CD14-positive monocyte (primary cell): Measurements from ENCODE around the gene JDP2. TPM values are rescaled to one million over a fixed set of nuclear protein-coding genes. Genes with fewer than 3 reads are reported as not detected.
A peak's percentile ranks its signal among the peaks of the same experiment; 100 is the strongest.

Source experiments
- DNase-seq, 3 donors: peaks; one replicate each; pipeline ENCODE4 v3.0.0-alpha.2; 2011 to 2022
- H2AFZ ChIP-seq: 2 replicates; pipeline ENCODE4 v1.6.0; 2012; ENCODE audit warnings: mild to moderate bottlenecking, low read depth, low read length, inconsistent platforms; ENCODE audit not compliant: insufficient read depth, poor library complexity, severe bottlenecking
- H3K27ac ChIP-seq, 2 donors: 1 replicate in 1 of 2; 2 replicates in 1 of 2; pipeline ENCODE4 v1.5.1; 2012 to 2013; ENCODE audit warnings: low read length in 2 of 2, control low read depth in 1 of 2, inconsistent platforms in 1 of 2, low read depth in 1 of 2, mild to moderate bottlenecking in 1 of 2
- H3K27me3 ChIP-seq, 2 donors: one replicate each; pipeline versions ENCODE4 v1.6.0 to v1.6.1; 2011 to 2013; ENCODE audit warnings: low read length in 2 of 2; ENCODE audit not compliant: control insufficient read depth in 2 of 2, insufficient read depth in 2 of 2
- H3K36me3 ChIP-seq, 2 donors: replicated peaks in 1 of 2; 1 replicate in 1 of 2; 2 replicates in 1 of 2; pipeline versions ENCODE4 v1.5.1 to v1.6.1; 2012 to 2013; ENCODE audit warnings: low read length in 2 of 2, control low read depth in 1 of 2, inconsistent platforms in 1 of 2, mild to moderate bottlenecking in 1 of 2; ENCODE audit not compliant: insufficient read depth in 2 of 2, control insufficient read depth in 1 of 2
- H3K4me1 ChIP-seq, 2 donors: 1 replicate in 1 of 2; 2 replicates in 1 of 2; pipeline versions ENCODE4 v1.5.1 to v1.6.1; 2012 to 2013; ENCODE audit warnings: low read length in 2 of 2, control low read depth in 1 of 2, inconsistent platforms in 1 of 2, mild to moderate bottlenecking in 1 of 2, moderate library complexity in 1 of 2; ENCODE audit not compliant: insufficient read depth in 2 of 2, control insufficient read depth in 1 of 2
- H3K4me2 ChIP-seq: replicated peaks from 2 replicates; pipeline ENCODE3; 2012; ENCODE audit warnings: low read length, moderate library complexity, mild to moderate bottlenecking; ENCODE audit not compliant: poor library complexity, severe bottlenecking; ENCODE audit errors: extremely low read depth
- H3K4me3 ChIP-seq, 3 experiments: fragments of 200-600 bp in 1 of 3; sonication (generic) in 1 of 3; replicated peaks in 1 of 3; 1 replicate in 2 of 3; 2 replicates in 1 of 3; pipeline ENCODE4 v1.5.1; 2011 to 2013; ENCODE audit warnings: low read length in 3 of 3, mild to moderate bottlenecking in 3 of 3, control low read depth in 2 of 3, low read depth in 2 of 3, inconsistent platforms in 1 of 3, moderate library complexity in 1 of 3
- H3K79me2 ChIP-seq: 2 replicates; pipeline ENCODE4 v1.6.0; 2012; ENCODE audit warnings: mild to moderate bottlenecking, control low read depth, inconsistent platforms, low read length, moderate library complexity; ENCODE audit not compliant: insufficient read depth
- H3K9ac ChIP-seq: 2 replicates; pipeline ENCODE4 v1.6.0; 2017; ENCODE audit warnings: low read length, mild to moderate bottlenecking; ENCODE audit not compliant: insufficient read depth, poor library complexity, severe bottlenecking
- H3K9me3 ChIP-seq, 2 donors: replicated peaks in 1 of 2; 1 replicate in 1 of 2; 2 replicates in 1 of 2; pipeline versions ENCODE4 v1.5.1 to v1.6.1; 2012 to 2013; ENCODE audit warnings: low read length in 2 of 2, control low read depth in 1 of 2; ENCODE audit not compliant: control insufficient read depth in 1 of 2, insufficient read depth in 1 of 2
- H4K20me1 ChIP-seq: 2 replicates; pipeline ENCODE4 v1.6.0; 2012; ENCODE audit warnings: mild to moderate bottlenecking, low read length, control low read depth, moderate library complexity; ENCODE audit not compliant: insufficient read depth
- H3K27ac Mint-ChIP-seq, 7 donors: one replicate each; pipeline ENCODE4 v1.8.0; 2020; ENCODE audit warnings: mild to moderate bottlenecking in 7 of 7, mixed read lengths in 7 of 7, moderate library complexity in 6 of 7, inconsistent platforms in 2 of 7
- H3K27me3 Mint-ChIP-seq, 3 donors: one replicate each; pipeline ENCODE4 v1.8.0; 2021 to 2022; ENCODE audit warnings: low read depth in 3 of 3, mild to moderate bottlenecking in 3 of 3, mixed read lengths in 3 of 3, moderate library complexity in 3 of 3, inconsistent platforms in 1 of 3
- H3K36me3 Mint-ChIP-seq, 2 donors: one replicate each; pipeline ENCODE4 v1.8.0; 2020; ENCODE audit warnings: mixed read lengths in 2 of 2, inconsistent platforms in 1 of 2, mild to moderate bottlenecking in 1 of 2
- H3K4me1 Mint-ChIP-seq: one replicate; pipeline ENCODE4 v1.8.0; 2020; ENCODE audit warnings: mild to moderate bottlenecking, mixed read lengths
- H3K4me3 Mint-ChIP-seq, 2 donors: one replicate each; pipeline ENCODE4 v1.8.0; 2020; ENCODE audit warnings: mild to moderate bottlenecking in 2 of 2, mixed read lengths in 2 of 2, moderate library complexity in 1 of 2
- H3K9me3 Mint-ChIP-seq, 7 donors: one replicate each; pipeline ENCODE4 v1.8.0; 2020 to 2022; ENCODE audit warnings: mixed read lengths in 7 of 7, mild to moderate bottlenecking in 6 of 7, moderate library complexity in 6 of 7, inconsistent platforms in 2 of 7
- CTCF ChIP-seq: fragments of 200-600 bp; IDR thresholded peaks from one replicate; pipeline ENCODE4 v1.8.0; 2022; ENCODE audit warnings: antibody characterized with exemption, mild to moderate bottlenecking
- WGBS: methylation state at CpG from one replicate; pipeline ENCODE4 v1.1.5; 2013; ENCODE audit warnings: missing lambda C conversion rate; ENCODE audit not compliant: insufficient coverage; 5-methylcytosine and 5-hydroxymethylcytosine counted together
- intact Hi-C, 2 donors: fragments of 100-400 bp; cut with micrococcal nuclease; formaldehyde crosslinking; loops; one replicate each; pipeline versions ENCODE4 v1.15.0 to v1.15.1; 2023
- polyA plus RNA-seq, 3 donors: library from polyadenylated mRNA; depleted of rRNA in 1 of 3; unstranded in 2 of 3; stranded (reverse) in 1 of 3; fragments of 300-500 nt in 2 of 3; fragments of >200 nt in 1 of 3; fragmentation: Illumina TruSeq in 2 of 3; gene quantifications; 1 replicate in 2 of 3; 2 replicates in 1 of 3; pipeline ENCODE4 v1.2.3, GENCODE V29; 2012 to 2021

Gene JDP2
- polyA plus RNA-seq, 3 donors = 3.5 to 69.2 (median 14.2) TPM

DNA sequence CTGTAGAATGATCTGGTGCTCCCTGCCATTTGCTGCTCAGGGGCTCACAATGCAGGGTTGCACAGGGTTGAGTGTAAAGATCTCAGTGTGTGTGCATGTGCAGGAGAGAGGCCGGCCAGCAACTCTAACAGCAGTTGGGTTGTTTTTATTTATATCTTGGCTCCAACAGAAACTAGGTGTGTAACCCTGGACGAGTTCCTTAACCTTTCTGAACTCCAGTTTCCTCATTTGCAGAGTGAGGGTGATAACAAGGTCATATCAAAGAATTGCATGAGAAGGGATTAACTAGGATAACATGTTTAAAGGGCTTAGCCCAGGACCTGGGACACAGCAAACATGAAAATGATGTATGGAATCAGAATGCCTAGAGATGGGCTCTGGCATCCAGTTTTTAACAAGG, 14.8 kb upstream of the JDP2 start:
- Histone ChIP-seq H4K20me1 (no peaks in the 10 kb centered on the region), H3K9me3 (no peaks in the 10 kb centered on the region), H3K36me3 (no peaks in the 10 kb centered on the region), H3K4me1 (no peaks in the 10 kb centered on the region), H3K4me3 (no peak overlapping the region), H3K4me2 (no peak overlapping the region), H3K27ac (no peak overlapping the region), H3K79me2 (no peaks in the 10 kb centered on the region), H2AFZ (no peak overlapping the region), H3K9ac (no peak overlapping the region), H3K27me3 (no peaks in the 10 kb centered on the region)
- H3K36me3 Mint-ChIP-seq = no peaks in the 10 kb centered on the region
- no peak overlapping the region for H3K4me3 Mint-ChIP-seq
- DNase-seq = no peak
- no peaks in the 10 kb centered on the region for H3K27me3 Mint-ChIP-seq
- intact Hi-C loops = no loop called here
- TF ChIP-seq CTCF = no peak
- WGBS = no CpG with 5 or more reads among the region's 2 CpGs
- peaks cover 6% of the 10 kb centered on the region for H3K4me1 Mint-ChIP-seq
- peaks cover 0 to 2% (median 0%) of the 10 kb centered on the region in 7 donors for H3K9me3 Mint-ChIP-seq
- peak overlapping the region in 1 of 7 donors; percentile 50 for H3K27ac Mint-ChIP-seq

DNA sequence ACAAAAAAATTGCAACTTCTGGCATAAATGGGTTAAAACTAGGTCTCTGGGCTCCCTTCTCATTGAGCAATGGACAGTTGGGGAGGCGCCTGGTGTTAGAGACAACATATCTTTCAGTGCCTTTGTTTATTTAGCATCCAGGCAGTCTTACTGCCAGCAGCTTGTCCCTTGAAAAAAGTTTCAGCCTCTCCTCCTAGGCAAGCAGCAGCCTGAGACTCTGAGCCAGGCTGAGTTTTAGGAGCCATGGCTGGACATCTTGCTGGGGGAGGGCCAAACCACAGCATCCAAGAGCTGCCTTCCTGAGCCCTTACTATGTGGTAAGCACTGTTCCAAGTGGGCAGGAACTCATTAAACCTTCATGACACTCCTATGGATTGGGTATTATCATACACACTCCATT, 10.1 kb upstream of the JDP2 start:
- Histone ChIP-seq H3K9ac (no peak overlapping the region), H3K9me3 (no peaks in the 10 kb centered on the region), H3K79me2 (no peaks in the 10 kb centered on the region), H4K20me1 (no peaks in the 10 kb centered on the region), H3K27me3 (no peaks in the 10 kb centered on the region), H3K27ac (no peak overlapping the region), H2AFZ (no peak overlapping the region), H3K4me1 (peaks cover 15% of the 10 kb centered on the region in 2 donors), H3K4me3 (no peak overlapping the region), H3K4me2 (no peak overlapping the region), H3K36me3 (no peaks in the 10 kb centered on the region)
- whole genome bisulfite sequencing = 86% methylated on average over 1 of the region's 1 CpG
- Mint-ChIP-seq H3K4me1 (peaks cover 23% of the 10 kb centered on the region), H3K27ac (no peak overlapping the region), H3K36me3 (no peaks in the 10 kb centered on the region), H3K27me3 (peaks cover 0 to 2% (median under 1%) of the 10 kb centered on the region in 3 donors), H3K4me3 (no peak overlapping the region), H3K9me3 (peaks cover 0 to 2% (median 0%) of the 10 kb centered on the region in 7 donors)
- DNase-seq = no peak
- no peak for TF ChIP-seq CTCF
- intact Hi-C loops = no loop called here
